K562 (cell line): ENCODE results near the gene HRH3. TPM values are rescaled to one million over a fixed set of nuclear protein-coding genes. Genes with fewer than 3 reads are reported as not detected.

Experiments used
- BCL6 ChIP-seq: fragments of 250-450 bp; sonication (Bioruptor Pico); IDR thresholded peaks from 2 replicates; pipeline ENCODE4 v1.4.0; 2020
- CBFB ChIP-seq: sonication (generic); formaldehyde crosslinking; IDR thresholded peaks from 2 replicates; pipeline ENCODE4 v1.4.0; 2020; ENCODE audit warnings: mild to moderate bottlenecking, missing genetic modification reagents
- CHD4 ChIP-seq: fragments of 200-600 bp; sonication (generic); IDR thresholded peaks from 3 replicates; pipeline ENCODE4 v1.6.1; 2012; ENCODE audit warnings: low read depth, mild to moderate bottlenecking, mixed read lengths, low read length, inconsistent platforms; ENCODE audit not compliant: insufficient read depth, insufficient replicate concordance, poor library complexity, severe bottlenecking
- DDX20 ChIP-seq: fragments of 450-650 bp; IDR thresholded peaks from 2 replicates; pipeline ENCODE4 v1.6.1; 2016; ENCODE audit warnings: missing genetic modification characterization, low read depth, mild to moderate bottlenecking, missing compliant biosample characterization, moderate library complexity
- EP400 ChIP-seq: fragments of 450-650 bp; IDR thresholded peaks from 2 replicates; pipeline ENCODE4 v1.6.1; 2017; ENCODE audit warnings: antibody characterized with exemption, mild to moderate bottlenecking, moderate library complexity
- HLTF ChIP-seq: fragments of 450-650 bp; IDR thresholded peaks from 2 replicates; pipeline ENCODE4 v1.6.1; 2016
- KLF16 ChIP-seq: IDR thresholded peaks from 2 replicates; pipeline ENCODE4 v1.6.1; 2016; ENCODE audit warnings: antibody characterized with exemption
- MED1 ChIP-seq: sonication (generic); formaldehyde crosslinking; IDR thresholded peaks from 2 replicates; pipeline ENCODE4 v1.8.1; 2023; ENCODE audit warnings: missing genetic modification reagents, borderline replicate concordance
- PCBP2 ChIP-seq: fragments of 200-400 bp; formaldehyde crosslinking; IDR thresholded peaks from 2 replicates; pipeline ENCODE4 v1.6.1; 2018; ENCODE audit warnings: low read length, low read depth, mild to moderate bottlenecking, moderate library complexity; ENCODE audit not compliant: poor library complexity, severe bottlenecking
- RBM22 ChIP-seq: fragments of 200-400 bp; formaldehyde crosslinking; IDR thresholded peaks from 2 replicates; pipeline ENCODE4 v1.6.1; 2018; ENCODE audit warnings: low read length, low read depth; ENCODE audit not compliant: poor library complexity, severe bottlenecking
- RFX5 ChIP-seq: IDR thresholded peaks from 2 replicates; pipeline ENCODE4 v1.6.1; 2011; ENCODE audit warnings: low read depth, mild to moderate bottlenecking, improper control_type of control experiment, low read length
- SAFB2 ChIP-seq: fragments of 200-400 bp; formaldehyde crosslinking; IDR thresholded peaks from 2 replicates; pipeline ENCODE4 v1.6.1; 2018; ENCODE audit warnings: borderline replicate concordance, low read length, low read depth, moderate library complexity; ENCODE audit not compliant: severe bottlenecking
- SLC30A9 ChIP-seq: fragments of 250-450 bp; sonication (Bioruptor Pico); IDR thresholded peaks from 2 replicates; pipeline ENCODE4 v1.8.0; 2022; ENCODE audit warnings: mild to moderate bottlenecking, moderate library complexity
- SRSF3 ChIP-seq: fragments of 200-400 bp; formaldehyde crosslinking; IDR thresholded peaks from 2 replicates; pipeline ENCODE4 v1.6.1; 2016; ENCODE audit warnings: mild to moderate bottlenecking, low read length, moderate library complexity; ENCODE audit not compliant: insufficient read depth
- STAG1 ChIP-seq: sonication (generic); formaldehyde crosslinking; IDR thresholded peaks from 2 replicates; pipeline ENCODE4 v1.5.0; 2020; ENCODE audit warnings: missing genetic modification reagents, borderline replicate concordance
- TAF9B ChIP-seq: fragments of 450-650 bp; IDR thresholded peaks from 2 replicates; pipeline ENCODE4 v1.6.1; 2018; ENCODE audit warnings: mild to moderate bottlenecking; ENCODE audit not compliant: partially characterized antibody
- ZBED1 ChIP-seq: IDR thresholded peaks from 2 replicates; pipeline ENCODE4 v1.6.1; 2014
- ZEB2 ChIP-seq: fragments of 450-650 bp; IDR thresholded peaks from 2 replicates; pipeline ENCODE4 v1.6.1; 2016
- ZNF121 ChIP-seq: sonication (generic); formaldehyde crosslinking; conservative IDR thresholded peaks from 2 replicates; pipeline ENCODE4 v1.8.0; 2022; ENCODE audit warnings: missing genetic modification reagents
- ZNF561 ChIP-seq: fragments of 450-650 bp; formaldehyde crosslinking; conservative IDR thresholded peaks from 2 replicates; pipeline ENCODE4 v1.4.0; 2020; ENCODE audit warnings: mild to moderate bottlenecking, moderate library complexity
- ZNF764 ChIP-seq: fragments of 250-450 bp; sonication (Bioruptor Pico); IDR thresholded peaks from 2 replicates; pipeline ENCODE4 v1.4.0; 2020; ENCODE audit warnings: low read depth, mild to moderate bottlenecking, moderate library complexity
- polyA plus RNA-seq, 8 experiments: library from polyadenylated mRNA; depleted of rRNA in 4 of 8; stranded (reverse) in 5 of 8; unstranded in 3 of 8; fragments of >200 nt; fragmentation: Nextera tagmentation in 2 of 8; fragmentation: Illumina TruSeq in 1 of 8; extraction: Ambion mirVana in 2 of 8; extraction: Trizol in 1 of 8; gene quantifications; 2 replicates each; pipeline versions ENCODE4 v1.2.1 to v1.2.3, GENCODE V29; 2011 to 2014; ENCODE audit warnings: inconsistent platforms in 1 of 8, missing spikeins in 1 of 8
- total RNA-seq, 7 experiments: library from RNA; depleted of rRNA in 6 of 7; stranded (reverse); fragments of >200 nt in 6 of 7; fragmentation: Illumina TruSeq in 2 of 7; extraction: Trizol in 2 of 7; gene quantifications; 2 replicates each; pipeline versions ENCODE4 v1.2.1 to v1.2.3, GENCODE V29; 2011 to 2021; ENCODE audit warnings: low replicate concordance in 1 of 7
- TF ChIP-seq, protein P1 (sequence below): sonication (generic); formaldehyde crosslinking; IDR thresholded peaks from 2 replicates; pipeline ENCODE4 v1.8.0; 2022; ENCODE audit warnings: mild to moderate bottlenecking, missing genetic modification reagents
- TF ChIP-seq, protein P2 (sequence below): sonication (generic); formaldehyde crosslinking; IDR thresholded peaks from 2 replicates; pipeline ENCODE4 v1.8.1; 2023; ENCODE audit warnings: mild to moderate bottlenecking, missing genetic modification reagents
- TF ChIP-seq, protein P3 (sequence below), 2 experiments: fragments of 200-800 bp in 1 of 2; sonication (Bioruptor generic) in 1 of 2; sonication (generic) in 1 of 2; formaldehyde crosslinking in 1 of 2; IDR thresholded peaks in 1 of 2; conservative IDR thresholded peaks in 1 of 2; 2 replicates each; pipeline versions ENCODE4 v1.5.0 to v1.6.1; 2016 to 2020; ENCODE audit warnings: missing compliant biosample characterization in 1 of 2, missing genetic modification characterization in 1 of 2, missing genetic modification reagents in 1 of 2

HRH3 gene
- total and polyA plus RNA-seq, 9 of the 15 experiments (the other 6 are each of a cell fraction or from before 2014, with no cell fraction given): not detected

DNA sequence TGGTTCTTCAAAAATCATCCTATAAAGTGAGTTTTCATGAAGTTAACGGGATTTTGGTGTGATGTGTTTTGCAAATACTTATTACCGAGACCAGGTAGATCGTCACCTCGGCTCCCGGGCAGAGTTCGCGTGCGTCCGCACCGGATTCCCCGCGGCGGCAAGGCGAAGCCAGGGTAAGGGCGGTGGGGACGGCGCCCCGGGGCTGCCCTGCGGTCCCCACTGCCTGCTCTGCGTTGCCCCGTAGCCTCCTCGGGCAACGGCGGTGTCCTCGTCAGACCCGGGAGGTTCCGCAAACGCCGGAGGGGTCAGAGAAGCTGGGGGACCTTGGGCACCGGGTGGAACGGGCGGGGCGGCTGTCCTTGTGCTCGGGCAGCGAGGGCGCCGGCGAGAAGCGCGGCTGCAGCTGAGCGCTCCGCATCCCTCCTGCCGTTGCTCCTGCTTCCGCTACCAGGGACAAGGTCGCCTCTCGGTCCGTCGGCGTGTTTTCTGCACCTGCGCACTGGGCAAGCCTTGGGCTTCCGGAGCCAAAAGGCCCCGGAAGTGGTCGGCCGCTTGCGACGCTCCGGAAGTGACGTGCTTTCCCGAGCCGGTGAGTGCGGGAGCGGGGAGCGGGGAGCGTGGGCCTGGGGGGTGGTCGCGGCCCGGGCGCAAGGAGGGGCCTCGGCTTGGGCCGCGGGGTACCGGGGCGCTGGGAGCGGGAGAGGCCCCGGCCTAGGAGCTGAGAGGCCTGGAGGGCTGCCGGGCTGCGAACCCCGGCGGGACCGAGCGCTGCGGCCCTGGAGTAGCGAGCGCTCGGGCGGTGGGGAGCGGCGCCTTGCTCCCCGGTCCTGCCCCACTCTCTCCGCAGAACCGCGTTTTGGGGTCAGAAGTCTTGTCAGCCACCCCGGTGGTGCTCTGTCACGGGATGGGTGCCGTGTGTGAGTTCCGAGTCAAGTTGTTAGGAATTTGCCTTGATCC lies 37.3 kb downstream of the HRH3 start, which contains the start of gene MTG2 (continued):
- peak; percentile 82 for TF ChIP-seq TAF9B
- TF ChIP-seq ZEB2: no peak
- TF ChIP-seq SAFB2: no peak
- TF ChIP-seq, protein P1, sequence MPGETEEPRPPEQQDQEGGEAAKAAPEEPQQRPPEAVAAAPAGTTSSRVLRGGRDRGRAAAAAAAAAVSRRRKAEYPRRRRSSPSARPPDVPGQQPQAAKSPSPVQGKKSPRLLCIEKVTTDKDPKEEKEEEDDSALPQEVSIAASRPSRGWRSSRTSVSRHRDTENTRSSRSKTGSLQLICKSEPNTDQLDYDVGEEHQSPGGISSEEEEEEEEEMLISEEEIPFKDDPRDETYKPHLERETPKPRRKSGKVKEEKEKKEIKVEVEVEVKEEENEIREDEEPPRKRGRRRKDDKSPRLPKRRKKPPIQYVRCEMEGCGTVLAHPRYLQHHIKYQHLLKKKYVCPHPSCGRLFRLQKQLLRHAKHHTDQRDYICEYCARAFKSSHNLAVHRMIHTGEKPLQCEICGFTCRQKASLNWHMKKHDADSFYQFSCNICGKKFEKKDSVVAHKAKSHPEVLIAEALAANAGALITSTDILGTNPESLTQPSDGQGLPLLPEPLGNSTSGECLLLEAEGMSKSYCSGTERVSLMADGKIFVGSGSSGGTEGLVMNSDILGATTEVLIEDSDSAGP (CRISPR knock-in tag): no peak
- TF ChIP-seq ZNF561: no peak
- TF ChIP-seq CBFB (CRISPR knock-in tag): no peak
- TF ChIP-seq ZBED1: peak; percentile 69; the same call in 1 of the 2 replicates
- TF ChIP-seq KLF16: no peak
- peak; percentile 91 for TF ChIP-seq EP400
- no peak for TF ChIP-seq ZNF764 (CRISPR knock-in tag)
- TF ChIP-seq ZNF121 (CRISPR knock-in tag): no peak
- TF ChIP-seq STAG1 (CRISPR knock-in tag): no peak
- TF ChIP-seq HLTF: 0 out of 2 replicates have a peak, but pooled peaks have one; percentile 58
- no peak for TF ChIP-seq PCBP2
- TF ChIP-seq DDX20 (tag): no peak
- TF ChIP-seq, protein P2, sequence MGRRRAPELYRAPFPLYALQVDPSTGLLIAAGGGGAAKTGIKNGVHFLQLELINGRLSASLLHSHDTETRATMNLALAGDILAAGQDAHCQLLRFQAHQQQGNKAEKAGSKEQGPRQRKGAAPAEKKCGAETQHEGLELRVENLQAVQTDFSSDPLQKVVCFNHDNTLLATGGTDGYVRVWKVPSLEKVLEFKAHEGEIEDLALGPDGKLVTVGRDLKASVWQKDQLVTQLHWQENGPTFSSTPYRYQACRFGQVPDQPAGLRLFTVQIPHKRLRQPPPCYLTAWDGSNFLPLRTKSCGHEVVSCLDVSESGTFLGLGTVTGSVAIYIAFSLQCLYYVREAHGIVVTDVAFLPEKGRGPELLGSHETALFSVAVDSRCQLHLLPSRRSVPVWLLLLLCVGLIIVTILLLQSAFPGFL (CRISPR knock-in tag): 0 out of 2 replicates have a peak, but pooled peaks have one; percentile 67
- TF ChIP-seq BCL6 (CRISPR knock-in tag): no peak
- TF ChIP-seq, protein P3, sequence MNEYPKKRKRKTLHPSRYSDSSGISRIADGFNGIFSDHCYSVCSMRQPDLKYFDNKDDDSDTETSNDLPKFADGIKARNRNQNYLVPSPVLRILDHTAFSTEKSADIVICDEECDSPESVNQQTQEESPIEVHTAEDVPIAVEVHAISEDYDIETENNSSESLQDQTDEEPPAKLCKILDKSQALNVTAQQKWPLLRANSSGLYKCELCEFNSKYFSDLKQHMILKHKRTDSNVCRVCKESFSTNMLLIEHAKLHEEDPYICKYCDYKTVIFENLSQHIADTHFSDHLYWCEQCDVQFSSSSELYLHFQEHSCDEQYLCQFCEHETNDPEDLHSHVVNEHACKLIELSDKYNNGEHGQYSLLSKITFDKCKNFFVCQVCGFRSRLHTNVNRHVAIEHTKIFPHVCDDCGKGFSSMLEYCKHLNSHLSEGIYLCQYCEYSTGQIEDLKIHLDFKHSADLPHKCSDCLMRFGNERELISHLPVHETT (CRISPR knock-in tag; conservative IDR thresholded peaks at IDR 0.05 in 1 of 2, IDR thresholded peaks at IDR 0.05 in 1 of 2): peak in 1 of 2 experiments; percentile 96; a peak in 2 of 4 replicates
- TF ChIP-seq RFX5: no peak
- TF ChIP-seq MED1 (CRISPR knock-in tag): no peak
- no peak for TF ChIP-seq SRSF3
- no peak for TF ChIP-seq CHD4
- peak; percentile 27 for TF ChIP-seq RBM22
- no peak for TF ChIP-seq SLC30A9 (CRISPR knock-in tag)
